MCF 10A (cell line): ENCODE results near the gene MLLT10. TPM values are rescaled to one million over a fixed set of nuclear protein-coding genes. Genes with fewer than 3 reads are reported as not detected.

ENCODE experiments used
- BruUV-seq: library from RNA; stranded (reverse); fragments of 400-500 nt; replicated peaks from 2 replicates; lab custom pipeline; 2021; lab: Mats Ljungman, UMichigan
- CTCF ChIA-PET: fragments of 300-600 bp; sonication (Branson Sonifier 250); formaldehyde crosslinking; extraction: SDS; loops from one replicate; lab custom pipeline; 2021; ENCODE audit warnings: antibody characterized with exemption, inconsistent platforms; lab: Yijun Ruan, JAX
- POLR2A ChIA-PET: fragments of 300-600, 350-650 bp; sonication (Branson Sonifier 250); formaldehyde crosslinking; extraction: SDS; loops from one replicate; lab custom pipeline; 2020; ENCODE audit warnings: antibody characterized with exemption, inconsistent platforms; lab: Yijun Ruan, JAX
- DNase-seq: peaks from one replicate; pipeline ENCODE4 v3.0.0-alpha.2; 2018; ENCODE audit not compliant: unreplicated experiment
- H3K27ac Mint-ChIP-seq: one replicate; pipeline ENCODE4 v1.8.0; 2022; ENCODE audit warnings: mild to moderate bottlenecking, low read depth, mixed read lengths; ENCODE audit not compliant: unreplicated experiment
- H3K27me3 Mint-ChIP-seq: one replicate; pipeline ENCODE4 v1.8.0; 2022; ENCODE audit warnings: mixed read lengths; ENCODE audit not compliant: insufficient read depth, unreplicated experiment
- H3K36me3 Mint-ChIP-seq: one replicate; pipeline ENCODE4 v1.8.0; 2022; ENCODE audit warnings: mild to moderate bottlenecking, moderate library complexity, mixed read lengths; ENCODE audit not compliant: insufficient read depth, unreplicated experiment
- H3K4me1 Mint-ChIP-seq: one replicate; pipeline ENCODE4 v1.8.0; 2022; ENCODE audit warnings: mixed read lengths; ENCODE audit not compliant: insufficient read depth, unreplicated experiment
- H3K4me3 Mint-ChIP-seq: one replicate; pipeline ENCODE4 v1.8.0; 2022; ENCODE audit warnings: mild to moderate bottlenecking, moderate library complexity, mixed read lengths; ENCODE audit not compliant: unreplicated experiment
- H3K9me3 Mint-ChIP-seq: one replicate; pipeline ENCODE4 v1.8.0; 2022; ENCODE audit warnings: mixed read lengths; ENCODE audit not compliant: unreplicated experiment
- CTCF ChIP-seq: fragments of 200-600 bp; IDR thresholded peaks from one replicate; pipeline ENCODE4 v1.8.0; 2022; ENCODE audit warnings: antibody characterized with exemption, mild to moderate bottlenecking; ENCODE audit not compliant: unreplicated experiment
- intact Hi-C: fragments of 100-400 bp; cut with micrococcal nuclease; formaldehyde crosslinking; loops from 2 replicates; pipeline ENCODE4 v1.14.1; 2022
- total RNA-seq: library from RNA; stranded (reverse); gene quantifications from 2 replicates; pipeline ENCODE4 v1.2.3, GENCODE V29; 2022

MLLT10 gene
- total RNA-seq, 1 experiment from 2014 or later, result 47.5 TPM

DNA sequence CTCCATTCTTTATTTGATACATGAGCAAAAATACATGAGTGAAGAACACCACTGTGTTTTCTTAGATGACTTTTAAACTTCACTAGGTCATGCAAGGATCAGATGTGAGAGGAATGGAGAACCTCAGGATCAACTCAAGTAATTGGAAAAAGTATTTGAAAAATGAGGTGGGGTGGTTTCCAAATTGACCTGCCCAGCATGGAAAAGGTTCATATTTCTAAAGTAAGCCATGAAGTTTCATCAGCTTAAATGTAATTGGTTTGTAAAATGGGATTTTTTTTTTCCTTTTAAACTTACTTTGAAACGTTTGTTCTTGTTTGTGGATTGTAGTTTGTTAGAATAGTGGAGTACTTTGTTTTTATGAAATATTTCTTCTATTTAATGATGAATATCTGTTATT lies 134.8 kb downstream of the MLLT10 start:
- Mint-ChIP-seq H3K27ac (no peak overlapping the region), H3K4me1 (peaks cover 5% of the 10 kb centered on the region), H3K36me3 (peaks cover 46% of the 10 kb centered on the region), H3K9me3 (no peaks in the 10 kb centered on the region), H3K27me3 (no peaks in the 10 kb centered on the region), H3K4me3 (no peak overlapping the region)
- BruUV-seq, result no TSS peak
- ChIA-PET POLR2A (no interaction called here), CTCF (no interaction called here)
- no peak for TF ChIP-seq CTCF
- DNase-seq, result no peak
- intact Hi-C loops, result loop anchor here (5.0 kb wide), 1 partner anchor 172 kb away; no protein-coding TSS in a partner anchor

- Mint-ChIP-seq H3K27me3 (no peaks in the 10 kb centered on the region), H3K36me3 (peaks cover 43% of the 10 kb centered on the region), H3K4me3 (no peak overlapping the region), H3K27ac (no peak overlapping the region), H3K4me1 (peaks cover 9% of the 10 kb centered on the region), H3K9me3 (no peaks in the 10 kb centered on the region)
- ChIA-PET CTCF (no interaction called here), POLR2A (no interaction called here)
- intact Hi-C loops, result no loop called here
- DNase-seq, result no peak
- TF ChIP-seq CTCF, result no peak
- no TSS peak for BruUV-seq
Measured at GRCh38 chr10:21670391-21670790, 136.4 kb downstream of the MLLT10 start.

GRCh38 chr10:21673668-21674067 lies 139.6 kb downstream of the MLLT10 start:
- DNase-seq, result no peak
- TF ChIP-seq CTCF, result no peak
- ChIA-PET POLR2A (no interaction called here), CTCF (interaction anchor here (0.6 to 0.8 kb wide), 4 partner anchors 23 to 253 kb away, joined by 3 to 4 read pairs (median 4); no protein-coding TSS in a partner anchor)
- no peaks in the 10 kb centered on the region for H3K9me3 Mint-ChIP-seq
- peaks cover 42% of the 10 kb centered on the region for H3K36me3 Mint-ChIP-seq
- intact Hi-C loops, result no loop called here
- BruUV-seq, result no TSS peak
- no peak overlapping the region for H3K27ac Mint-ChIP-seq
- H3K27me3 Mint-ChIP-seq, result no peaks in the 10 kb centered on the region
- peaks cover 10% of the 10 kb centered on the region for H3K4me1 Mint-ChIP-seq
- no peak overlapping the region for H3K4me3 Mint-ChIP-seq

DNA sequence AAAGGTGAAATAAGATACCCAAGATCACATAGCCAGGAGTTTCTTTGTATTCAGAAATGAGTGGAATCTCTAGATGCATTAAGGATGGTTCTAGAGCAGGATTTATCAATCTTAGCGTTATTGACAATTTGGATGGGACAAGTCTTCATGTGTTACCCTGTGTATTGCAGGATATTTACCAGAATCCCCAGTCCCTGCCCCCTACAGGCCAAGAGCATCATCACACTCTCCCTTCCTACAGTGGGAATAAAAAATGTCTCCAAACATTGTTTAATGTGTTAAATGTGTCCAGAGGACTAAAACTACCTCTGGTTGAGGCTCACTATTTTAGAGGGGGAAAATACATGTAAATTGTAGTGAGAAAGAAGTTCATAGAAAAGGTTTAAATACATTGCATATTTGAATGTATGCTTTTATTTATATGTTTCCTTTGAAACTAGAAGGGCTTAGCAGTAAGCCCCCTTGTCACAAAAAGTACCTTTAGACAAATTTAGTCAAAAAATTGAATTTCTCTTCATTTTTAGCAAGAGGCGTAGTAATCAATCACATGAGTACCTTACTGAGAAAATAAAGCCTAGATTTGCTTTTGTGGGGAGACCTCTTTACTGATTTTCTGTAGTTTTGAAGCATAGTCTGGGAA lies 141.2 kb downstream of the MLLT10 start:
- TF ChIP-seq CTCF, result peak; percentile 61
- no peak overlapping the region for H3K4me3 Mint-ChIP-seq
- peaks cover 10% of the 10 kb centered on the region for H3K4me1 Mint-ChIP-seq
- intact Hi-C loops, result no loop called here
- POLR2A ChIA-PET, result no interaction called here
- CTCF ChIA-PET, result interaction anchor here (0.6 to 1.0 kb wide), 3 partner anchors 11 to 1050 kb away, joined by 3 to 4 read pairs (median 3); no protein-coding TSS in a partner anchor
- peaks cover 52% of the 10 kb centered on the region for H3K36me3 Mint-ChIP-seq
- BruUV-seq, result no TSS peak
- DNase-seq, result peak; percentile 65
- H3K27me3 Mint-ChIP-seq, result no peaks in the 10 kb centered on the region
- no peaks in the 10 kb centered on the region for H3K9me3 Mint-ChIP-seq
- no peak overlapping the region for H3K27ac Mint-ChIP-seq
